A204.1 (cell line): ENCODE measurements around the gene USP15.
A peak's percentile ranks its signal among the peaks of the same experiment; 100 is the strongest.

ENCODE experiments used
- FAIRE-seq: peaks from 2 replicates; lab custom pipeline; 2012; peaks lifted over from hg19 to GRCh38; lab: Jason Lieb, UNC

The USP15 gene

GRCh38 chr12:62258231-62258630 is 2.0 kb upstream of the USP15 start:
- FAIRE-seq: no peak

DNA sequence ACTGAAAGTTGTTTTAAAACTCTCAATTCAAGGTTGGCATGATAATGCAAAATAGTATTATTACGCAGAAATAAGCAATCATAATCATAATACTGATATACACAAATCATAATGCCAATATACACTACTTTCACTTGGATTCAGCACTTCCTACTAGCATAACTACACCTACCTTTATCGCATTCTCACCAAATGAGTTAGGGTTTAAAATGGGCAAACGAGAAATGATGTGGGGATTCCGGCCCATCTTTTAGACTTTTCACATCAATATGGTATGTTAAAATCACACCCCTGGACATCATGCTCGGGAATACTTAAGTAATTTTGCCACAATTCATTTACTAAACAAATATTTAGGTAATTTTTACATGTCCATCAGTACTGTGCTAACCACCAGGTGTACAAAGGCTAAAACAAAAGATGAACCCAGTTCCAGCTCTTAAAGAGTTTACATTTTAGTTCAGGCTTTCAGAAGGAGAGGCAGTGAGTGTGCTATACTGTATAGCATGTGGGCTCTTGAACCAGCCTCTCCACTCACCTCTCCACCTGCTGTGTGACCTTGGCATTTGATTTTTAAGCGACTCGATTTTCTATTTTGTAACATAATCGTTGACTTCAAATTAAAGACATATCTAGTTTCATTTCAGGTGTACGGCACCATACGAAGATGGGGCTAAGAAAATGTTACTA is 1.1 kb upstream of the USP15 start:
- FAIRE-seq: no peak

- no peak for FAIRE-seq
These were observed 592 bp upstream of the USP15 start for GRCh38 chr12:62259631-62259992.

GRCh38 chr12:62260733-62261683 is 804 bp downstream of the USP15 start:
- FAIRE-seq: no peak

GRCh38 chr12:62261876-62262517 is 1.8 kb downstream of the USP15 start:
- FAIRE-seq: no peak

DNA sequence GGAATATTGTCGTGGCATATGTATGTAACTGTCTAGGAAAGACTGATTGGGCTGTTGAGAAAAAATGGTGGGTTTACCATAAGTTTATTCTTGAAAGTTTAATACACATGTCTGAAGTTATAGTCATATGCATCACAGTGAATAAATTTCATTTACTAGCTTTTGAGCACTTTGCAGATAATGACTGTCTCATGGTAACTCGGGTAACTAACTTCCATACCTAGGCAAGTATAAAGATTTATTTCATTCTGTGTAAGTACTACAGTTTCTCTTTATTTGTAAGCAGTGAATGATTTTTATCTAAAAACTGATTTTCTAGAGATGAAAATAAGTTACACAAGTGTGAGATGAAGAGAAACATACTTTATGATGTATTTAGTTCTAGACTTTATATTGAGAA is 3.0 kb downstream of the USP15 start:
- FAIRE-seq: no peak

DNA sequence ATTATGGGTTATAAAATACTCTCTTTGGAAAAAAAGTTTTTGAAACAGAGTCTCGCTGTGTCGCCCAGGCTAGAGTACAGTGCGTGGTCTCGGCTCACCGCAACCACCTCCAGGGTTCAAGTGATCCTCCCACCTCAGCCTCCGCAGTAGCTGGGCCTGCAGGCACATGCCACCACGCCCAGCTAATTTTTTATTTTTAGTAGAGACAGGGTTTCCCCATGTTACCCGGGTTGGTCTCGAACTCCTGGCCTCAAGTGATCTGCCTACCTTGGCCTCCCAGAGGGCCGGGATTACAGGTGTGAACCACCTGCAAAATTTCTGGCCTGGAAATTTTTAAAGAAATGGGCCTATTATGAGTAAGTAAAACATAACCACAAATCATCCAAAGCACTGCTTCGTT is 3.8 kb downstream of the USP15 start:
- no peak for FAIRE-seq

- peak; percentile 84 for FAIRE-seq
These were observed 4.5 kb downstream of the USP15 start for GRCh38 chr12:62264706-62265105.

GRCh38 chr12:62265511-62265910 is 5.3 kb downstream of the USP15 start:
- no peak for FAIRE-seq

DNA sequence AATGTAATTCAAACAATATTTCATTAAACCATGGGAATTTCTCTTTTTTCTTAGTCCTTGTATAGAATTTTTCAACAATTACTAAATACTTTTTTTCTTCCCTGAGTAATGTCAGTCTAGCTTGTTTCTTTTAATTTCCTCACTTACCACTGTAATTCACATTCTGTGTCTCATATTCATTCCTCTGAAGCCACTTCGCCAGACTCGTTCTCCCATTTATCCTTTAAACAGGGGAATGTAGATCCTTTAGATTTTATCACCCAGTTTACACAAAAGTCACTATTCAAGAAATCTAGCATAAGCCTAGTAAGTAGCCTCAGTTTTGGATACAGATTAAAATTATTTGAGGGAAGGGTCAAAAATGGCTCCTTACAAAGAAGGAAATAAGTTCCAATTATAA is 6.8 kb downstream of the USP15 start:
- FAIRE-seq: no peak

- FAIRE-seq: no peak
These were observed 7.3 kb downstream of the USP15 start for GRCh38 chr12:62267480-62267879.

DNA sequence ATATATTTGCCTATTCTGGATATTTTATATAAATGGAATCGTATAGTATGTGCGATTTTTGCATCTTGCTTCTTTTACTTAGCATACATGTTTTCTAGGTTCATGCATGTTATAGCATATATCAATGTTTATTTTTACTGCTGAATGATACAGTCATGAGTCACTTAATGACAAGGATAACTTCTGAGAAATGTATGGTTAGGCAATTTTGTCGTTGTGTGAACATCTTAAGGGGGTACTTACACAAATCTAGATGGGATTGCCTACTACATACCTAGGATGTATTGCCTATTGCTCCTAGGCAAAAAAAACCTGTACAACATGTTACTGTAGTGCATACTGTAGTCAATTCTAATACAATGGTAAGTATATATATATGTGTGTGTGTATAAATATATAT is 8.8 kb downstream of the USP15 start:
- no peak for FAIRE-seq

DNA sequence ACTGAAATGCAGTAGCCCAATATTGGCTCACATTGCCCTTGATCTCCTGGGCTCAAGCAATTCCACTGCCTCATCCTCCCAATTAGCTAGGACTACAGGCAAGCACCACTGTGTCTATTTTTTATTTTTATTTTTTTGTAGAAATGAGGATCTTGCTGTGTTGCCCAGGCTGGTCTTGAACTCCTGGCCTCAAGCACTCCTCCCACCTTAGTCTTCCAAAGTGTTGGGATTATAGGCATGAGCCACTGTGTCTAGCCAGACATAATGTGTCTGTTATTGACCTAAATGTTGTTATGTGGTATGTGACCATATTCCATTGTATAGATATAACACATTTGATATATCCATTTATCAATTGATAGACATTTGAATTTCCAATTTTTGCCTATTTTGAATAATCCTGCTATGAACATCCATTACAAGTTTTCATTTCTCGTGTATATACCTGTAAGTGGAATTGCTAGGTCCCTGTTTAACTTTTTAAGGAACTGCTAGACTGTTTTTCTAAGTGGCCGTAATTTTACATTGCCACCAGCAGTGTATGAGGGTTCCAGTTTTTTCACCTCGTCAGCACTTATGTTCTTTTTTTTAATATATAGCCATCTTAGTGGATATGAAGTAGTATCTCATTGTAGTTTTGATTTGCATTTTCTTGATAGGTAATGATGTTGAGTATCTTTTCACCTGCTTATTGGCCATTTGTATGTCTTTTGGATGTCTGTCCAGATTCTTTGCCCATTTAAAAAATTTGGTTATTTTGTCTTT is 9.4 kb downstream of the USP15 start:
- no peak for FAIRE-seq

DNA sequence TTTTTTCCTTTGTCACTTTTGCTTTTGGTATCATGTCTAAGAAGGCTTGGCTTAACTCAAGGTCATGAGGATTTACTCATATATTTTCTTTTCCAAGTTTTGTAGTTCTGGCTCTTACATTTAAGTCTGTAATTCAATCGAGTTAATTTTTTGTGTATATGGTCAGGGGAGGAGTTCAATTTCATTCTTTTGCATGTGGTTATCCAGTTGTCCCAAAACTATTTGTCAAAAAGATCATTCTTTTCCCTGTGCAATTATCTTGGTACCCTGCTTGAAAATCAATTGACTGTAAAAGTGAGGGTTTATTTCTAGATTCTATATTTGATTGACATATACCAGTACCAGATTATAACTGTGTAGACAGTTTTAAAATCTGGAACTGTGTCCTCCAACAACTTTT is 10.2 kb downstream of the USP15 start:
- no peak for FAIRE-seq

GRCh38 chr12:62270872-62271271 is 10.7 kb downstream of the USP15 start:
- FAIRE-seq: no peak

GRCh38 chr12:62272936-62273552 is 12.8 kb downstream of the USP15 start:
- no peak for FAIRE-seq

DNA sequence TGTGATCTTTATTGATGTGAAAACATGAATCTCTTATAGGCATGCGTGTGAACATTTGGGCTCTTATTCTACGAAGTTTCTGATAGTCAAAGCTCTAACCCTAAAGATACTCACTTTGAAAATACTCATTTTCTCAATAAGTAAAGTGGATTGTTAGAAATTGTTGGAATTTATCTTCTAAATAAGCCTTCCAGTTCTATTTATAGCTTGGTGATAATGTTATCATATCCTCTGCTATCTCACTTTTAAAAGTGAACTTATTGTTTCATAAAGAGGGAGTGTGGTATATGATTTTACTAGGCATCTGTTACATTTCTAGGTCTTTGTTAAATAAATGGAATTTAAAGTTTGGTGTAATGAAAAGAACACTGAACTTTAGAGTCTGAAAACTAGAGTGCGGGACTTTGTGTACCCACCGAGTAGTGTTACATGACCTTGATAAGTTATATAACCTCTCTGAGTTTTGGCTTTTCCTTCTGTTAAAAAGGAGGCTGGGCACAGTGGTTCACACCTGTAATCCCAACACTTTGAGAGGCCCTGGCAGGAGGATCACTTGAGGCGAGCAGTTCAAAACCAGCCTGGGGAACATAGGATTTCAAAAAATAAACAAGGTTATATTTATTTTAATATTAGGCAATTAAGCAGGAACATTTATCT is 13.6 kb downstream of the USP15 start:
- no peak for FAIRE-seq

GRCh38 chr12:62278022-62278421 is 17.8 kb downstream of the USP15 start:
- no peak for FAIRE-seq

GRCh38 chr12:62279058-62279457 is 18.9 kb downstream of the USP15 start:
- no peak for FAIRE-seq

DNA sequence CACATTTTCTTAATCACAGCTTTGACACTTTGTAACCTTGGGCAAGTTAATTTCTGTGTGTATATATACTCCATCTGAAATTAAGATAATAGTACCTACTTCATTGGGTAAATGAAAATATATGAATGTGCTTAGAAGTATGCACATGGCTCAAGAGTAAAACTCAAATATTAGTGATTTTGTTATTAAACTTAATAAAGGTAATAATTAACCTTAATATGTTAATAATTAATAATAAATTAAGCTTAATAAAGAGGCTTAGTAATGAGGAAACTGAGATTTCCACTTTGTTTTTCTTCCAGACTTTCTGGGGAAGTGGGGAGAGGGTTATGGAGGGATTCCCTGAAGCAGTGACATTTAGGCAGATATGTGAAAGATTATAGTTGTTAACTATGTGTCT is 19.8 kb downstream of the USP15 start:
- FAIRE-seq: no peak

GRCh38 chr12:62282057-62282774 is 22.0 kb downstream of the USP15 start:
- no peak for FAIRE-seq
